SK-N-SH treated with all-trans-retinoic acid at 6 μM for 48 hours (cell line): ENCODE measurements around the gene GRAMD2B.

Experiments used
- ATAC-seq: fragments of 200-7000 bp; cut with Tn5 transposase; 3 replicates; pipeline ENCODE4 v1.9.1; 2020; ENCODE audit warnings: mild to moderate bottlenecking, moderate library complexity
- ARNTL ChIP-seq: fragments of 450-650 bp; formaldehyde crosslinking; IDR thresholded peaks from 2 replicates; pipeline ENCODE4 v1.5.0; 2020; ENCODE audit warnings: low read depth, mild to moderate bottlenecking, moderate library complexity, borderline replicate concordance
- BACH2 ChIP-seq: fragments of 250-450 bp; sonication (Bioruptor Pico); IDR thresholded peaks from 2 replicates; pipeline ENCODE4 v1.9.0; 2021; ENCODE audit warnings: mild to moderate bottlenecking, borderline replicate concordance
- CSDC2 ChIP-seq: fragments of 250-450 bp; sonication (Bioruptor Pico); IDR thresholded peaks from 2 replicates; pipeline ENCODE4 v1.5.0; 2020; ENCODE audit warnings: mild to moderate bottlenecking, moderate library complexity
- CSRNP3 ChIP-seq: fragments of 250-450 bp; sonication (Bioruptor Pico); IDR thresholded peaks from 2 replicates; pipeline ENCODE4 v1.5.1; 2021; ENCODE audit warnings: mild to moderate bottlenecking, moderate library complexity
- ESRRG ChIP-seq: fragments of 250-450 bp; sonication (Bioruptor Pico); IDR thresholded peaks from 2 replicates; pipeline ENCODE4 v1.6.1; 2021; ENCODE audit warnings: mild to moderate bottlenecking
- GLIS3 ChIP-seq: fragments of 250-450 bp; sonication (Bioruptor Pico); IDR thresholded peaks from 2 replicates; pipeline ENCODE4 v1.5.0; 2020; ENCODE audit warnings: mild to moderate bottlenecking, moderate library complexity
- ISL1 ChIP-seq: fragments of 250-450 bp; sonication (Bioruptor Pico); IDR thresholded peaks from 2 replicates; pipeline ENCODE4 v2.1.2; 2022; ENCODE audit warnings: mild to moderate bottlenecking, moderate library complexity
- OSR1 ChIP-seq: fragments of 250-450 bp; sonication (Bioruptor Pico); IDR thresholded peaks from 2 replicates; pipeline ENCODE4 v1.8.0; 2022; ENCODE audit warnings: moderate library complexity, mild to moderate bottlenecking, inconsistent platforms
- POU6F1 ChIP-seq: fragments of 250-450 bp; sonication (Bioruptor Pico); IDR thresholded peaks from 2 replicates; pipeline ENCODE4 v1.8.0; 2021; ENCODE audit warnings: low read depth, mild to moderate bottlenecking, moderate library complexity, borderline replicate concordance
- PPARA ChIP-seq: fragments of 250-450 bp; sonication (Bioruptor Pico); IDR thresholded peaks from 2 replicates; pipeline ENCODE4 v1.5.0; 2020; ENCODE audit warnings: mild to moderate bottlenecking, borderline replicate concordance
- RARB ChIP-seq: fragments of 250-450 bp; sonication (Bioruptor Pico); IDR thresholded peaks from 2 replicates; pipeline ENCODE4 v1.8.0; 2021; ENCODE audit warnings: mild to moderate bottlenecking, moderate library complexity
- SNAI2 ChIP-seq: fragments of 250-450 bp; sonication (Bioruptor Pico); IDR thresholded peaks from 2 replicates; pipeline ENCODE4 v1.5.0; 2020; ENCODE audit warnings: mild to moderate bottlenecking, moderate library complexity
- TCF4 ChIP-seq: fragments of 250-450 bp; sonication (Bioruptor Pico); IDR thresholded peaks from 2 replicates; pipeline ENCODE4 v1.8.0; 2021; ENCODE audit warnings: mild to moderate bottlenecking, moderate library complexity, borderline replicate concordance
- TOX ChIP-seq: fragments of 250-450 bp; sonication (Bioruptor Pico); IDR thresholded peaks from 2 replicates; pipeline ENCODE4 v1.8.0; 2021; ENCODE audit warnings: mild to moderate bottlenecking, moderate library complexity, borderline replicate concordance
- ZC3H10 ChIP-seq: fragments of 250-450 bp; sonication (Bioruptor Pico); IDR thresholded peaks from 2 replicates; pipeline ENCODE4 v1.5.1; 2021; ENCODE audit warnings: mild to moderate bottlenecking, moderate library complexity
- ZFP30 ChIP-seq: fragments of 450-650 bp; formaldehyde crosslinking; IDR thresholded peaks from 2 replicates; pipeline ENCODE4 v1.5.0; 2022; ENCODE audit warnings: mild to moderate bottlenecking, moderate library complexity
- ZNF565 ChIP-seq: fragments of 450-650 bp; formaldehyde crosslinking; conservative IDR thresholded peaks from 2 replicates; pipeline ENCODE4 v1.5.0; 2020; ENCODE audit warnings: low read depth, mild to moderate bottlenecking, moderate library complexity
- ZNF70 ChIP-seq: fragments of 450-650 bp; formaldehyde crosslinking; IDR thresholded peaks from 2 replicates; pipeline ENCODE4 v1.5.0; 2020; ENCODE audit warnings: mild to moderate bottlenecking, moderate library complexity
- ZNF8 ChIP-seq: fragments of 450-650 bp; formaldehyde crosslinking; IDR thresholded peaks from 2 replicates; pipeline ENCODE4 v1.5.0; 2020; ENCODE audit warnings: mild to moderate bottlenecking, moderate library complexity
- TF ChIP-seq, protein P1 (sequence below): fragments of 250-450 bp; sonication (Bioruptor Pico); IDR thresholded peaks from 2 replicates; pipeline ENCODE4 v1.8.0; 2020; ENCODE audit warnings: mild to moderate bottlenecking, moderate library complexity, borderline replicate concordance
- TF ChIP-seq, protein P2 (sequence below): fragments of 250-450 bp; sonication (Bioruptor Pico); IDR thresholded peaks from 2 replicates; pipeline ENCODE4 v1.5.1; 2020; ENCODE audit warnings: low read depth, mild to moderate bottlenecking, moderate library complexity
- TF ChIP-seq, protein P3 (sequence below): fragments of 250-450 bp; sonication (Bioruptor Pico); IDR thresholded peaks from 2 replicates; pipeline ENCODE4 v1.5.0; 2020; ENCODE audit warnings: mild to moderate bottlenecking, moderate library complexity

GRAMD2B gene

GRCh38 chr5:126455264-126455663, 32.1 kb downstream of the GRAMD2B start (continued):
- TF ChIP-seq POU6F1 (CRISPR knock-in tag) (no peak), ESRRG (CRISPR knock-in tag) (no peak), CSDC2 (CRISPR knock-in tag) (no peak), TOX (CRISPR knock-in tag) (no peak), ZNF8 (CRISPR knock-in tag) (no peak), ZNF70 (CRISPR knock-in tag) (no peak), ZNF565 (no peak)
- TF ChIP-seq, protein P1, sequence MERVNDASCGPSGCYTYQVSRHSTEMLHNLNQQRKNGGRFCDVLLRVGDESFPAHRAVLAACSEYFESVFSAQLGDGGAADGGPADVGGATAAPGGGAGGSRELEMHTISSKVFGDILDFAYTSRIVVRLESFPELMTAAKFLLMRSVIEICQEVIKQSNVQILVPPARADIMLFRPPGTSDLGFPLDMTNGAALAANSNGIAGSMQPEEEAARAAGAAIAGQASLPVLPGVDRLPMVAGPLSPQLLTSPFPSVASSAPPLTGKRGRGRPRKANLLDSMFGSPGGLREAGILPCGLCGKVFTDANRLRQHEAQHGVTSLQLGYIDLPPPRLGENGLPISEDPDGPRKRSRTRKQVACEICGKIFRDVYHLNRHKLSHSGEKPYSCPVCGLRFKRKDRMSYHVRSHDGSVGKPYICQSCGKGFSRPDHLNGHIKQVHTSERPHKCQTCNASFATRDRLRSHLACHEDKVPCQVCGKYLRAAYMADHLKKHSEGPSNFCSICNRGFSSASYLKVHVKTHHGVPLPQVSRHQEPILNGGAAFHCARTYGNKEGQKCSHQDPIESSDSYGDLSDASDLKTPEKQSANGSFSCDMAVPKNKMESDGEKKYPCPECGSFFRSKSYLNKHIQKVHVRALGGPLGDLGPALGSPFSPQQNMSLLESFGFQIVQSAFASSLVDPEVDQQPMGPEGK (CRISPR knock-in tag): no peak

- no peak for ATAC-seq
- TF ChIP-seq ISL1 (CRISPR knock-in tag) (no peak), PPARA (CRISPR knock-in tag) (no peak), TCF4 (CRISPR knock-in tag) (no peak), ZFP30 (CRISPR knock-in tag) (no peak), ARNTL (CRISPR knock-in tag) (no peak), POU6F1 (CRISPR knock-in tag) (no peak), ZC3H10 (CRISPR knock-in tag) (no peak), CSRNP3 (CRISPR knock-in tag) (no peak), GLIS3 (CRISPR knock-in tag) (no peak), OSR1 (CRISPR knock-in tag) (no peak), BACH2 (CRISPR knock-in tag) (no peak), ZNF565 (no peak), SNAI2 (CRISPR knock-in tag) (no peak), ZNF70 (CRISPR knock-in tag) (no peak), RARB (no peak)
- TF ChIP-seq, protein P2, sequence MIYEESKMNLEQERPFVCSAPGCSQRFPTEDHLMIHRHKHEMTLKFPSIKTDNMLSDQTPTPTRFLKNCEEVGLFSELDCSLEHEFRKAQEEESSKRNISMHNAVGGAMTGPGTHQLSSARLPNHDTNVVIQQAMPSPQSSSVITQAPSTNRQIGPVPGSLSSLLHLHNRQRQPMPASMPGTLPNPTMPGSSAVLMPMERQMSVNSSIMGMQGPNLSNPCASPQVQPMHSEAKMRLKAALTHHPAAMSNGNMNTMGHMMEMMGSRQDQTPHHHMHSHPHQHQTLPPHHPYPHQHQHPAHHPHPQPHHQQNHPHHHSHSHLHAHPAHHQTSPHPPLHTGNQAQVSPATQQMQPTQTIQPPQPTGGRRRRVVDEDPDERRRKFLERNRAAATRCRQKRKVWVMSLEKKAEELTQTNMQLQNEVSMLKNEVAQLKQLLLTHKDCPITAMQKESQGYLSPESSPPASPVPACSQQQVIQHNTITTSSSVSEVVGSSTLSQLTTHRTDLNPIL (CRISPR knock-in tag): no peak
- TF ChIP-seq, protein P3, sequence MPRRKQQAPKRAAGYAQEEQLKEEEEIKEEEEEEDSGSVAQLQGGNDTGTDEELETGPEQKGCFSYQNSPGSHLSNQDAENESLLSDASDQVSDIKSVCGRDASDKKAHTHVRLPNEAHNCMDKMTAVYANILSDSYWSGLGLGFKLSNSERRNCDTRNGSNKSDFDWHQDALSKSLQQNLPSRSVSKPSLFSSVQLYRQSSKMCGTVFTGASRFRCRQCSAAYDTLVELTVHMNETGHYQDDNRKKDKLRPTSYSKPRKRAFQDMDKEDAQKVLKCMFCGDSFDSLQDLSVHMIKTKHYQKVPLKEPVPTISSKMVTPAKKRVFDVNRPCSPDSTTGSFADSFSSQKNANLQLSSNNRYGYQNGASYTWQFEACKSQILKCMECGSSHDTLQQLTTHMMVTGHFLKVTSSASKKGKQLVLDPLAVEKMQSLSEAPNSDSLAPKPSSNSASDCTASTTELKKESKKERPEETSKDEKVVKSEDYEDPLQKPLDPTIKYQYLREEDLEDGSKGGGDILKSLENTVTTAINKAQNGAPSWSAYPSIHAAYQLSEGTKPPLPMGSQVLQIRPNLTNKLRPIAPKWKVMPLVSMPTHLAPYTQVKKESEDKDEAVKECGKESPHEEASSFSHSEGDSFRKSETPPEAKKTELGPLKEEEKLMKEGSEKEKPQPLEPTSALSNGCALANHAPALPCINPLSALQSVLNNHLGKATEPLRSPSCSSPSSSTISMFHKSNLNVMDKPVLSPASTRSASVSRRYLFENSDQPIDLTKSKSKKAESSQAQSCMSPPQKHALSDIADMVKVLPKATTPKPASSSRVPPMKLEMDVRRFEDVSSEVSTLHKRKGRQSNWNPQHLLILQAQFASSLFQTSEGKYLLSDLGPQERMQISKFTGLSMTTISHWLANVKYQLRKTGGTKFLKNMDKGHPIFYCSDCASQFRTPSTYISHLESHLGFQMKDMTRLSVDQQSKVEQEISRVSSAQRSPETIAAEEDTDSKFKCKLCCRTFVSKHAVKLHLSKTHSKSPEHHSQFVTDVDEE (CRISPR knock-in tag): no peak
- TF ChIP-seq, all 23 proteins: peak for 0
Observed at GRCh38 chr5:126455728-126456127, 32.5 kb downstream of the GRAMD2B start.
